ENCODE measurements around the gene PPIP5K2.
"Not testable (repeated sequence)": the region's sequence is repeated elsewhere in the genome, so short reads cannot be mapped to it uniquely, and the experiment has no call there.

The PPIP5K2 gene

DNA sequence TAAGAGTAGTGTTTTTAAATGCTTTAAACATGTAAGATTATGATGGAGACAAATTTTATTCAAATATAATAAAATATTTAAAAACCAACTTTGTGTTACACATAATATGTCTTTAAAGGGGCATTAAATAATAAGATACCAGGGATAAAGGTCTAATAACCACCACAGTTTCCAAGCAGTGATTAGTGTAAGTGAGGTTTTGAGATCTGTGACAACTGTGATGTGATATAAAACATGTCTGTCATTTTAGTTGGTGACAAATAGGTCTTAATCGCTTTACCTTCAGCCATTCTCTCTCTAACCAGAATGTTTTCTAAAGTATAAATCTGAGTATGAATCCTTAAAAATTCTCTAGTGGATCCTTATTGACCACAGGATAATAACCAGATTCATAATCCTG lies 28.1 kb downstream of the PPIP5K2 start:
- Histone ChIP-seq H3K9ac (ENCODE audit: low read depth, low read length) (no peak overlapping the region), H3K36me3 (ENCODE audit: insufficient read depth, low read length) (peaks cover 44% of the 10 kb centered on the region), H3K4me1 (ENCODE audit: insufficient read depth, low read length) (no peaks in the 10 kb centered on the region), H3K27ac (ENCODE audit: low read depth, low read length) (no peak overlapping the region), H3K4me3 (ENCODE audit: low read length) (no peak overlapping the region), H3K9me3 (ENCODE audit: insufficient read depth, low read depth, low read length) (no peaks in the 10 kb centered on the region), H3K27me3 (ENCODE audit: insufficient read depth, low read length) (no peaks in the 10 kb centered on the region)
- WGBS = no CpG with 5 or more reads among the region's 1 CpG

DNA sequence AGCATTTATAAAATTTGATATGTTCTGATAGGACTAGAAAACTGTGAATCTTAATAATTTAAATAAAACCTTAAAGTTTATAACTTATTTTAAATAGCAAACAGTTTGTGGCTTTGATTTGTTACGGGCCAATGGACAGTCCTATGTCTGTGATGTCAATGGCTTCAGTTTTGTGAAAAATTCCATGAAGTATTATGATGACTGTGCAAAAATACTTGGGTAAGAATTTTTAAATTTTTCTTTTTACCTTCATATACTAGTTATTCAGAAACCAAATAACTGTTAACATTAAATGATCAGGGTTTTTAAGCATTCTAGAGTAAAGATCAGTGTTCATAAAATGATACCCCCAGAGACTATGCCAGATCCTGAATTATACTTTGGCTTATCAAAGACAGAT lies 31.1 kb downstream of the PPIP5K2 start:
- no peaks in the 10 kb centered on the region for H3K27me3 ChIP-seq (ENCODE audit: insufficient read depth, low read length)
- H3K27ac ChIP-seq (ENCODE audit: low read depth, low read length) = no peak overlapping the region
- no peak overlapping the region for H3K9ac ChIP-seq (ENCODE audit: low read depth, low read length)
- H3K36me3 ChIP-seq (ENCODE audit: insufficient read depth, low read length) = peaks cover 71% of the 10 kb centered on the region
- H3K4me1 ChIP-seq (ENCODE audit: insufficient read depth, low read length) = no peaks in the 10 kb centered on the region
- H3K9me3 ChIP-seq (ENCODE audit: insufficient read depth, low read depth, low read length) = no peaks in the 10 kb centered on the region
- WGBS = 100% methylated on average over 1 of the region's 1 CpG
- no peak overlapping the region for H3K4me3 ChIP-seq (ENCODE audit: low read length)

DNA sequence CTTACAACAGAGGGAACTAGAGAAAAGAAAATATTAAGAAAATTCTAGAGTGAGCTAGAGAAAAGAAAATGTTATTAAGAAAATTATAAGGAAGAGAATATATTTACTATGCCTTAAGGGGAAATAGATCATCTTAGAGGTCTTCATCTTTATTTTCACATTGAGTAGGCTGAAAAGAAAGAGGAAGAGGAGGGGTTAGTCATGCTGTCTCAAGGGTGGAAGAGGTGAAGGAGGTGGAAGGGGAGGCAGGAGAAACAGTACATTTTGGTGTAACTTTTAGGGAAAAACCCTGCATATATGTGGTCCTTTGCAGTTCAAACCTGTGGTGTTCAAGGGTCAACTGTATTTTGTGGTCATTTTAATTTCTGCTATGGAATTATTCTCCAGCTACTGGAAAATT lies 46.6 kb downstream of the PPIP5K2 start:
- no peak overlapping the region for H3K27ac ChIP-seq (ENCODE audit: low read depth, low read length)
- no peaks in the 10 kb centered on the region for H3K9me3 ChIP-seq (ENCODE audit: insufficient read depth, low read depth, low read length)
- no peak overlapping the region for H3K9ac ChIP-seq (ENCODE audit: low read depth, low read length)
- peaks cover 34% of the 10 kb centered on the region for H3K36me3 ChIP-seq (ENCODE audit: insufficient read depth, low read length)
- H3K27me3 ChIP-seq (ENCODE audit: insufficient read depth, low read length) = no peaks in the 10 kb centered on the region
- no peaks in the 10 kb centered on the region for H3K4me1 ChIP-seq (ENCODE audit: insufficient read depth, low read length)
- H3K4me3 ChIP-seq (ENCODE audit: low read length) = no peak overlapping the region

DNA sequence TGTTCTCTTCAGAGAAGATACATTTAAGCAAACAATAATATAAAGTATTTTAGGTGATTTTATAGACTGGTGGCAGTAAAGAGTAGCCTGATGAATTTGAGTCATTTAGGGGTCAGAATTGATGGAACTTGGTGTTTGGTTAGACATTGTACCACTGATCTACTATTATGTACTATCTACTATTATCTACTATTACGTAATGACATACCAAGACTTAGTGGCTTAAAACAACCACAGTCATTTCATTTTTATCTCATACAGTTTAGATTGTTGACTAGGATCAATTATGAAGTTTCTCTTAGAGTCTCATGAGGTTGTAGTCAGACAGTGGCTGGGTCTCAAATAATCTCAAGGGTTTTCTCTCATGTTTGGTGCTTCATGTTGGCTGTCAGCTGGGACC lies 54.0 kb downstream of the PPIP5K2 start:
- H3K27me3 ChIP-seq (ENCODE audit: insufficient read depth, low read length) = no peaks in the 10 kb centered on the region
- no peak overlapping the region for H3K9ac ChIP-seq (ENCODE audit: low read depth, low read length)
- H3K4me3 ChIP-seq (ENCODE audit: low read length) = no peak overlapping the region
- WGBS = 80% methylated on average over 1 of the region's 1 CpG
- H3K36me3 ChIP-seq (ENCODE audit: insufficient read depth, low read length) = peaks cover 36% of the 10 kb centered on the region
- H3K9me3 ChIP-seq (ENCODE audit: insufficient read depth, low read depth, low read length) = no peaks in the 10 kb centered on the region
- 0 out of 2 replicates have a peak, but pooled peaks cover 3% of the 10 kb centered on the region for H3K4me1 ChIP-seq (ENCODE audit: insufficient read depth, low read length)
- no peak overlapping the region for H3K27ac ChIP-seq (ENCODE audit: low read depth, low read length)

DNA sequence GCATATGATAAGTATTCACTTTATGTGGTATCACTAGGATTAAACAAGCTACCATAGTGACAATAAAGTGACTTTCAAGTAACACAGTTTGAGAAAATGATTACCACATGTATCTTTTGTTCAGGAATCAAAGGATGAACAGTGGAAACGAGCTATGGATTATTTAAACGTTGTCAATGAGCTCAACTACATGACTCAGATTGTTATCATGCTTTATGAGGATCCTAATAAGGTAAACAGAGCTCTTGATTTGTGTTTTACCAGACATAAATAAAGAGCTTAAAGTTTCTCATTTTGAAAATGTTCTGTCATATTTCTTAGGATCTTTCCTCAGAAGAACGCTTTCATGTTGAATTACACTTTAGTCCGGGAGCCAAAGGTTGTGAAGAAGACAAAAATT lies 57.4 kb downstream of the PPIP5K2 start:
- no peaks in the 10 kb centered on the region for H3K27me3 ChIP-seq (ENCODE audit: insufficient read depth, low read length)
- WGBS = 88% methylated on average over 4 of the region's 4 CpGs

DNA sequence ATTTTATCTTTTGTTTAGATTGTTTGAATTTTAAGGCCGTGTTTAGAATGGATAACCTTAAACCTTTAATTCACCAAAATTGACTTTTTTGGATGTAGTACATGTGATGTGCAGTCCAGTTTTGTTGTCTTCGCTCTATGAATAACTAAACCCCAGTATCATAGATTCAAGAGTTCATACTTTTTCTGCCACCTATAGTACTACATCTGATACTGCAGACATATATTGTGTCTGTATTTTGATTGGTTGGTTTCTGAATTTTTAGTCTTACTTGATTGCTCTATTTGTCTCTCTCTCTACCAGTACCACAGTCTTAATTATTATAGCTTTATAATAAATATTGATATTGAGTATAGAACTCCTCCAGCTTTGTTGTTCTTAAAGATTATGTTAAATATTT lies 58.1 kb downstream of the PPIP5K2 start:
- no peaks in the 10 kb centered on the region for H3K4me1 ChIP-seq (ENCODE audit: insufficient read depth, low read length)
- peaks cover 66% of the 10 kb centered on the region for H3K36me3 ChIP-seq (ENCODE audit: insufficient read depth, low read length)
- no peak overlapping the region for H3K27ac ChIP-seq (ENCODE audit: low read depth, low read length)
- H3K27me3 ChIP-seq (ENCODE audit: insufficient read depth, low read length) = no peaks in the 10 kb centered on the region
- no peaks in the 10 kb centered on the region for H3K9me3 ChIP-seq (ENCODE audit: insufficient read depth, low read depth, low read length)
- no peak overlapping the region for H3K4me3 ChIP-seq (ENCODE audit: low read length)
- no peak overlapping the region for H3K9ac ChIP-seq (ENCODE audit: low read depth, low read length)
- no CpG with 5 or more reads among the region's 2 CpGs for WGBS

More for the DNA sequence above, 57.4 kb downstream of the PPIP5K2 start:
- H3K36me3 ChIP-seq (ENCODE audit: insufficient read depth, low read length) = peaks cover 64% of the 10 kb centered on the region
- H3K9me3 ChIP-seq (ENCODE audit: insufficient read depth, low read depth, low read length) = no peaks in the 10 kb centered on the region
- H3K4me3 ChIP-seq (ENCODE audit: low read length) = no peak overlapping the region
- H3K9ac ChIP-seq (ENCODE audit: low read depth, low read length) = no peak overlapping the region
- no peaks in the 10 kb centered on the region for H3K4me1 ChIP-seq (ENCODE audit: insufficient read depth, low read length)
- no peak overlapping the region for H3K27ac ChIP-seq (ENCODE audit: low read depth, low read length)

DNA sequence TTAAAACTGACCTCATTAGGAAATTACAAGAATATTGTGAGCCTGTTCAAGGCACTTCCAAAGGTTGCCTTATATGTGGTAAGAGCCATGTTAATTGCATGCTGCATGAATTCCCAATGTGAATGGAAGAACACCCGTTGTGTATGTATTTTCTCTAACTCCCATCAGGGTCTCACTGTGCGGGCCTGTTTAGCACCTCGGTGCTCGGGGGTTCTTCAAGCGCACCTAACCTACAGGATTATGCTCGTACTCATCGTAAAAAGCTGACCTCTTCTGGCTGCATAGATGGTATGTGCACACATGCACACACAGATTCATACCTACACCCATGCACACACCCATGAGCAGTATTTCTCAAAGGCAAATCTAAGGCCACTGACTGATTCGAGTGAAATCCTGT lies 66.1 kb downstream of the PPIP5K2 start:
- Histone ChIP-seq H3K4me3 (ENCODE audit: low read length) (no peak overlapping the region), H3K27ac (ENCODE audit: low read depth, low read length) (no peak overlapping the region), H3K27me3 (ENCODE audit: insufficient read depth, low read length) (no peaks in the 10 kb centered on the region), H3K4me1 (ENCODE audit: insufficient read depth, low read length) (no peaks in the 10 kb centered on the region), H3K9ac (ENCODE audit: low read depth, low read length) (no peak overlapping the region), H3K36me3 (ENCODE audit: insufficient read depth, low read length) (peaks cover 69% of the 10 kb centered on the region), H3K9me3 (ENCODE audit: insufficient read depth, low read depth, low read length) (no peaks in the 10 kb centered on the region)
- WGBS = 96% methylated on average over 8 of the region's 8 CpGs

DNA sequence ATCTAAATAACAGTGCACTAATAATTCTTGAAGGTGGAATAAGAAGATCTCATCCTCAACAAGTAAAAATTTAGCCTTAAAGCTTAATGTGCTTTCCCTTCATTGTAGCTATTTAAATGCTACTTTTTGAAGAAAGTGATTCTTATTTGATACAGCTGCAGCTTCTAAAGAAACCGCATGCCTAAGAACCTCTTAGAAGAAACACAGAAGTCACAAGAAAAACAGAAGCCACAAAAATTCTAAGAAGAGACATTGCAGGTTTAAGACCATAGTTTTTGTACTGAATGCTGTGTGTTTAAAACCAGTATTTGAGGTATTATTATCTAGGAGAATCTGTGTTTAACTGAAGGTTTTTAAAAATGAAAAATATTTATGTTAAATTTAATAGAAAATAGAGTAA lies 68.3 kb downstream of the PPIP5K2 start:
- 92% methylated on average over 1 of the region's 1 CpG for WGBS
- Histone ChIP-seq H3K36me3 (ENCODE audit: insufficient read depth, low read length) (peaks cover 69% of the 10 kb centered on the region), H3K27me3 (ENCODE audit: insufficient read depth, low read length) (no peaks in the 10 kb centered on the region), H3K9me3 (ENCODE audit: insufficient read depth, low read depth, low read length) (no peaks in the 10 kb centered on the region), H3K4me3 (ENCODE audit: low read length) (no peak overlapping the region), H3K4me1 (ENCODE audit: insufficient read depth, low read length) (no peaks in the 10 kb centered on the region), H3K9ac (ENCODE audit: low read depth, low read length) (no peak overlapping the region), H3K27ac (ENCODE audit: low read depth, low read length) (no peak overlapping the region)

DNA sequence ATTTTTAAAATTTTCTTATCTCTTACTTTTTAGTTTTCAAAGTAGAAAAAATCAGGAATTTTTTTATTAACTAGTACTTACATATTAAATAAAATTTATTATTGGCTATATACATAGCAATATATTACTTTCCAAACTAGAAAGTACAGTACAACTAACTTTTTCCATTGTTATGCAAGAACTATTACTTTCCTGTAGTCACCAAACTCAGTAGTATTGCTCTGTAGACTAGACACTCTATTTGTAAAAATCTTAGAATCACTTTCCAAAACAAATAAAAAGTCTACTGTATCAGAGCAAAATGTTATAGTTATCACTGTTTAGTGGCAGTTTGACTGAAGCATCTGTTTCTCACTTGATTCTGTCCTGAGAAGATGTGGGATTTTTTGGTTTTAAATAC lies 83.1 kb downstream of the PPIP5K2 start:
- no peaks in the 10 kb centered on the region for H3K4me1 ChIP-seq (ENCODE audit: insufficient read depth, low read length)
- H3K9ac ChIP-seq (ENCODE audit: low read depth, low read length) = no peak overlapping the region
- H3K27me3 ChIP-seq (ENCODE audit: insufficient read depth, low read length) = no peaks in the 10 kb centered on the region
- no peaks in the 10 kb centered on the region for H3K9me3 ChIP-seq (ENCODE audit: insufficient read depth, low read depth, low read length)
- no peak overlapping the region for H3K4me3 ChIP-seq (ENCODE audit: low read length)
- no peak overlapping the region for H3K27ac ChIP-seq (ENCODE audit: low read depth, low read length)
- peaks cover 15% of the 10 kb centered on the region; the same call in 1 of the 2 replicates for H3K36me3 ChIP-seq (ENCODE audit: insufficient read depth, low read length)

DNA sequence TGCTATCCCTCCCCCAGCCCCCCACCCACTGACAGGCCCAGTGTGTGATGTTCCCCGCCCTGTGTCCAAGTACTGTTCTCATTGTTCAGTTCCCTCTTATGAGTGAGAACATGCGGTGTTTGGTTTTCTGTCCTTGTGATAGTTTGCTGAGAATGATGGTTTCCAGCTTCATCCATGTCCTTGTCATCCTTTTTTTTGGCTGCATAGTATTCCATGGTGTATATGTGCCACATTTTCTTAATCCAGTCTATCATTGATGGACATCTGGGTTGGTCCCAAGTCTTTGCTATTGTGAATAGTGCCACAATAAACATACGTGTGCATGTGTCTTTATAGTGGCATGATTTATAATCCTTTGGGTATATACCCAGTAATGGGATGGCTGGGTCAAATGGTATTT lies 84.9 kb downstream of the PPIP5K2 start:
- not testable (repeated sequence) for H3K4me3 ChIP-seq (ENCODE audit: low read length); H3K4me1 ChIP-seq (ENCODE audit: insufficient read depth, low read length); H3K27me3 ChIP-seq (ENCODE audit: insufficient read depth, low read length); H3K9ac ChIP-seq (ENCODE audit: low read depth, low read length); H3K27ac ChIP-seq (ENCODE audit: low read depth, low read length); H3K9me3 ChIP-seq (ENCODE audit: insufficient read depth, low read depth, low read length)
- 94% methylated on average over 2 of the region's 3 CpGs for WGBS
- H3K36me3 ChIP-seq (ENCODE audit: insufficient read depth, low read length) = peaks cover 12% of the 10 kb centered on the region; the same call in 1 of the 2 replicates

DNA sequence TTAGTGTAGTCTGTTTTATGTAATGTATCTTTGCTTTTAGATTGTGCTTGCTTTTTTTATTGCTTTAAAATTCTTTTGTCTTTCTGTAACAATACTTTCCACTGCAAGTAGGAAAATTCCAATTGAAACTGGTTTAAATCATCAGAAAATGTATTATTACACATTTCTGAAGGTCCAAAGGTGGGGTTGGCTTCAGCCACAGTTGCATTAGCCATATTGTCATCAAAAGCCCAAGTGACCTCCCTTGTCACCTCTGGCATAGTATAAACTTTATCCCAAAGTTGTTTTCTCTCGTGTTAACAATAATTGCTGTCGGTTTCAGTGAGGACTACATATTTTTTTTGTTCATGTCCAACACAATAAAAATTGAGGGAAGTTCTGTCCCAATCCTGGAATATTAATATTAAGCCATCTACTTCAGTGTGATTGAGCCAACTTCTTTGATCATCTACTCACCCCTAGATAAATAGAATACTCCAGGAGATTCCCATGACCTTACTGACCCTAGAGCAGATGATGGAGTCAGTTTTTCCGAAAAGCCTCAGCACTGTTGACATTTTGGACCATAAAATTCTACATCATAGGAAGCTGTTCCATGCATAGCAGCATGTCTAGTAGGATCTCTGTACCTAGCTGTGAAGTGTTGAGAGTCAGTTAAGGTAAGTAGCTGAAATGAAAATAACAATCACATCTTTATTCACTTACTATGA lies 86.0 kb downstream of the PPIP5K2 start:
- no peak overlapping the region for H3K4me3 ChIP-seq (ENCODE audit: low read length)
- no peak overlapping the region for H3K9ac ChIP-seq (ENCODE audit: low read depth, low read length)
- WGBS = 98% methylated on average over 3 of the region's 3 CpGs
- no peak overlapping the region for H3K27ac ChIP-seq (ENCODE audit: low read depth, low read length)
- no peaks in the 10 kb centered on the region for H3K27me3 ChIP-seq (ENCODE audit: insufficient read depth, low read length)
- peaks cover 9% of the 10 kb centered on the region; the same call in 1 of the 2 replicates for H3K36me3 ChIP-seq (ENCODE audit: insufficient read depth, low read length)
- no peaks in the 10 kb centered on the region for H3K4me1 ChIP-seq (ENCODE audit: insufficient read depth, low read length)
- H3K9me3 ChIP-seq (ENCODE audit: insufficient read depth, low read depth, low read length) = no peaks in the 10 kb centered on the region

DNA sequence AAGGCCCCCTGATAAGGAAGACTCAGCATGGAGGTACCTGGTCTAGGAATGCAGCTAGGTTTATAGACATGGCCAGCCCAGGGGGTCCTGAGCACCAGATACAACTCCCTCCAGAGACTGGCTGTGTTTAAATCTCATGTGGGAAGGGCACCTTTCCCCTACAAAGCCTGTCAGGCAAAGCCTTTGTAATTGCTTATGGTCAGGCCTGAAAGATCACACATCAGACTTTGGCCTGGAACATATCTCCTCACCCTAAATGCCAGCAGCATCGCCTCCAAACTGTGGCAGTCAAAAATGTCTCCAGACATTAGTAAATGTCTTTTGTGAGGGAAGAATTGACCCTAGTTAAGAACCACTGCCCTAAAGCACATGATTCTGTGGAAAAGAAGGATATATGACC lies 86.9 kb downstream of the PPIP5K2 start:
- Histone ChIP-seq H3K4me1 (ENCODE audit: insufficient read depth, low read length) (no peaks in the 10 kb centered on the region), H3K27me3 (ENCODE audit: insufficient read depth, low read length) (no peaks in the 10 kb centered on the region), H3K36me3 (ENCODE audit: insufficient read depth, low read length) (no peaks in the 10 kb centered on the region), H3K9ac (ENCODE audit: low read depth, low read length) (no peak overlapping the region), H3K4me3 (ENCODE audit: low read length) (no peak overlapping the region), H3K27ac (ENCODE audit: low read depth, low read length) (no peak overlapping the region), H3K9me3 (ENCODE audit: insufficient read depth, low read depth, low read length) (no peaks in the 10 kb centered on the region)
- 100% methylated on average over 1 of the region's 1 CpG for WGBS
